ENCODE measurements around the gene LGALS4. TPM values are rescaled to one million over a fixed set of nuclear protein-coding genes. Genes with fewer than 3 reads are reported as not detected.

LGALS4 gene
- total RNA-seq, 1 donor from 2014 or later = 33.4 TPM

DNA sequence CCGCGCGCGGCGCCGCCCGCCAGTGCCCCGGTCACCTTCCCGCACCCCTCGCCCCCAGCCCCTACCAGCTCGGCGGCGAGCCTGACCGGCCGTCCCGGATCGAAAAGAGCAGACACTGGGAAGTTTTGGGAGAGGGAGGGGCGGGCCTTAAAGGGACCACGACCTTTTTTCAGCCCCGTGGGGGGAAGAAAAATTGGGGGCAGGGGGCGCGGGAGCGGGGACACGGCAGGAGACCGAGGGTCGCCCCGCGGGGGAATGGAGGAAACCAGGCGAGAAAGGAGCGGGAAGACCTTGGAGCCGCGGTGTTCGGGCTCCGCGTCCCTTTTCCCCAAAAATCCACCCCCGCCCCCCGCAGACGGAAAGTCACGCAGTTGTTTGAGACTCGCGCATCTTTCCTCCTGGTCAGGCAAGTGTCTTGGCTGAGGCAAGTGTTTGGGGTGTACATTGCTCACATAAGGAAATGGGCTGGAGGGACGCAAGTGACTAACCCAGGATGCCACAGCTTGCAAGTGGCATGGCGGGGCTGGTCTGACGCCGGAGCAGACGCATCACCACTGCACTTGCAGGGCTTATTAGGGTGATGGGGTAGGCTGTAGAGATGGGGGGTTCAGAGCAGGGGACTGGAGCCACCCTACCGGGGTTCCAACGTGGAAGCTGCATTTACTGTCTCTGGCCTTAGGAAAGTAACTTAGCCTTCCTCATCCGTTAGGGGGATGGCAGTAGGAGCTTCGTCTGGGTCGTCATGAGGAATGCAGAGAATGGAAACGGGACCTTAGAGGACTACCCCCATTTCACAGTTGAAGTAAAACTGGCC lies 39.7 kb upstream of the LGALS4 start:
- Mint-ChIP-seq H3K36me3 (peaks cover 12% of the 10 kb centered on the region), H3K9me3 (no peaks in the 10 kb centered on the region), H3K27ac (peak overlapping the region; percentile 96), H3K27me3 (no peaks in the 10 kb centered on the region), H3K4me3 (peak overlapping the region; percentile 95), H3K4me1 (ENCODE audit: unreplicated experiment) (peaks cover 17% of the 10 kb centered on the region)
- TF ChIP-seq, protein P1, sequence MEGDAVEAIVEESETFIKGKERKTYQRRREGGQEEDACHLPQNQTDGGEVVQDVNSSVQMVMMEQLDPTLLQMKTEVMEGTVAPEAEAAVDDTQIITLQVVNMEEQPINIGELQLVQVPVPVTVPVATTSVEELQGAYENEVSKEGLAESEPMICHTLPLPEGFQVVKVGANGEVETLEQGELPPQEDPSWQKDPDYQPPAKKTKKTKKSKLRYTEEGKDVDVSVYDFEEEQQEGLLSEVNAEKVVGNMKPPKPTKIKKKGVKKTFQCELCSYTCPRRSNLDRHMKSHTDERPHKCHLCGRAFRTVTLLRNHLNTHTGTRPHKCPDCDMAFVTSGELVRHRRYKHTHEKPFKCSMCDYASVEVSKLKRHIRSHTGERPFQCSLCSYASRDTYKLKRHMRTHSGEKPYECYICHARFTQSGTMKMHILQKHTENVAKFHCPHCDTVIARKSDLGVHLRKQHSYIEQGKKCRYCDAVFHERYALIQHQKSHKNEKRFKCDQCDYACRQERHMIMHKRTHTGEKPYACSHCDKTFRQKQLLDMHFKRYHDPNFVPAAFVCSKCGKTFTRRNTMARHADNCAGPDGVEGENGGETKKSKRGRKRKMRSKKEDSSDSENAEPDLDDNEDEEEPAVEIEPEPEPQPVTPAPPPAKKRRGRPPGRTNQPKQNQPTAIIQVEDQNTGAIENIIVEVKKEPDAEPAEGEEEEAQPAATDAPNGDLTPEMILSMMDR (conservative IDR thresholded peaks at IDR 0.05) = no peak
- DNase-seq (ENCODE audit: extremely low spot score, unreplicated experiment) = peak; percentile 78

GRCh38 chr19:38851622-38852230 lies 39.0 kb upstream of the LGALS4 start:
- TF ChIP-seq, protein P1 (conservative IDR thresholded peaks at IDR 0.05) = no peak
- Mint-ChIP-seq H3K27me3 (no peaks in the 10 kb centered on the region), H3K27ac (peak overlapping the region; percentile 100), H3K4me3 (peak overlapping the region; percentile 97), H3K4me1 (ENCODE audit: unreplicated experiment) (peaks cover 18% of the 10 kb centered on the region), H3K36me3 (peaks cover 16% of the 10 kb centered on the region), H3K9me3 (no peaks in the 10 kb centered on the region)
- peak; percentile 95 for DNase-seq (ENCODE audit: extremely low spot score, unreplicated experiment)

- TF ChIP-seq, protein P1 (conservative IDR thresholded peaks at IDR 0.05) = peak; percentile 29
- no peaks in the 10 kb centered on the region for H3K9me3 Mint-ChIP-seq
- H3K27me3 Mint-ChIP-seq = no peaks in the 10 kb centered on the region
- H3K4me3 Mint-ChIP-seq = peak overlapping the region; percentile 97
- H3K4me1 Mint-ChIP-seq (ENCODE audit: unreplicated experiment) = peaks cover 18% of the 10 kb centered on the region
- peak overlapping the region; percentile 100 for H3K27ac Mint-ChIP-seq
- no peak for DNase-seq (ENCODE audit: extremely low spot score, unreplicated experiment)
- peaks cover 18% of the 10 kb centered on the region for H3K36me3 Mint-ChIP-seq
Measured at GRCh38 chr19:38850976-38851621, 38.4 kb upstream of the LGALS4 start.

GRCh38 chr19:38850436-38850975 lies 37.8 kb upstream of the LGALS4 start:
- no peaks in the 10 kb centered on the region for H3K9me3 Mint-ChIP-seq
- TF ChIP-seq, protein P1 (conservative IDR thresholded peaks at IDR 0.05) = peak; percentile 59
- no peaks in the 10 kb centered on the region for H3K27me3 Mint-ChIP-seq
- peak overlapping the region; percentile 100 for H3K27ac Mint-ChIP-seq
- DNase-seq (ENCODE audit: extremely low spot score, unreplicated experiment) = peak; percentile 98
- H3K36me3 Mint-ChIP-seq = peaks cover 24% of the 10 kb centered on the region
- peaks cover 18% of the 10 kb centered on the region for H3K4me1 Mint-ChIP-seq (ENCODE audit: unreplicated experiment)
- H3K4me3 Mint-ChIP-seq = peak overlapping the region; percentile 97

DNA sequence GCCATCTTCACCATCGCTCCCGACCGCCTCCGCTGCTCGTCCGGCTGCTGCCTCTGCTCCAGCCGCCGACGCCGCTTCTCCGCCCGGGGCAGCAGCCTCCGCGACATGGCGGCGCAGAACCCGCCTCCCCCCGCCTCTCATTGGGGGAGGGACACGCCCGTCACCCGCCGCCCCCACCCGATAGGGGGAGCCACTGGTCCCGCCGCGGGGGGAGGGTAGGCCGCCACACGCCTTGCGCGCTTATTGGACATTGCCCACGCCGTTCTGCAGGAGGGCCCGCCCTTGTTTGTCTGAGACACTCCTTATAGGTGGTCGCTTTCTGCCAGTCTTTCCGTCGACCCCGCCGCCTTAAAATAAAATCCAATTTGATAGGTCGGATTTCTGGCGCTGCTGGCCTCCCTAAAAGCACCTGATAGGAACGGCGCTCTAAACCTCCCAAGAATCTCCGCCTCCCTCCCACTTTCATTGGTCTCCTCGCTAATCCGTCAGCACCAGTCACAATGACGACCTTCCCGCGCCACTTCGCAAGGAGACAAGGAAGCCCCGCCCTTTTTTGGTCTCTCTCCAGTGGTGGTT lies 37.2 kb upstream of the LGALS4 start, which contains the start of gene HNRNPL:
Gene HNRNPL, minus strand, starts transcription at position 127 of the 576 bp plus-strand sequence. Its CDS starts 20 bp downstream, at position 107.
- Mint-ChIP-seq H3K4me3 (peak within 1 kb of the TSS; percentile 97), H3K9me3 (no peaks in the 10 kb centered on the region), H3K27me3 (no peaks in the 10 kb centered on the region), H3K27ac (peak within 1 kb of the TSS; percentile 100), H3K36me3 (peaks cover 27% of the 10 kb centered on the region), H3K4me1 (ENCODE audit: unreplicated experiment) (peaks cover 18% of the 10 kb centered on the region)
- DNase-seq (ENCODE audit: extremely low spot score, unreplicated experiment) = peak; percentile 100
- TF ChIP-seq, protein P1 (conservative IDR thresholded peaks at IDR 0.05) = peak; percentile 66

All from type B pancreatic cell (in vitro differentiated cells).